H1 (cell line): ENCODE data around the gene DGAT2.

Experiments used
- ATF2 ChIP-seq: IDR thresholded peaks from 2 replicates; pipeline ENCODE4 v1.6.1; 2012; ENCODE audit warnings: low read length, inconsistent platforms
- CBX5 ChIP-seq: fragments of 300-800, 300-1000 bp; sonication (generic); IDR thresholded peaks from 2 replicates; pipeline ENCODE4 v1.7.1; 2016; ENCODE audit warnings: antibody characterized with exemption, low read length, low read depth
- CHD1 ChIP-seq: IDR thresholded peaks from 2 replicates; pipeline ENCODE4 v1.6.1; 2012; ENCODE audit warnings: low read depth, low read length, improper control_type of control experiment
- CTCF ChIP-seq, 3 experiments: IDR thresholded peaks; 1 replicate in 2 of 3; 2 replicates in 1 of 3; pipeline versions ENCODE4 v1.5.1 to v1.6.1; 2011; ENCODE audit warnings: low read length in 3 of 3, mild to moderate bottlenecking in 3 of 3, inconsistent platforms in 2 of 3, low read depth in 1 of 3, moderate library complexity in 1 of 3; ENCODE audit not compliant: insufficient read depth in 1 of 3; ENCODE audit errors: control extremely low read depth in 1 of 3
- EGR1 ChIP-seq: IDR thresholded peaks from 2 replicates; pipeline ENCODE4 v1.6.1; 2011; ENCODE audit warnings: low read depth, low read length, borderline replicate concordance
- EZH2 ChIP-seq: fragments of 200-600 bp; sonication (generic); IDR thresholded peaks from 2 replicates; pipeline ENCODE4 v1.7.1; 2012; ENCODE audit warnings: low read depth, mild to moderate bottlenecking, moderate library complexity, low read length, inconsistent platforms; ENCODE audit not compliant: severe bottlenecking
- GABPA ChIP-seq: IDR thresholded peaks from 2 replicates; pipeline ENCODE4 v1.6.1; 2011; ENCODE audit warnings: mild to moderate bottlenecking, low read length, moderate library complexity, borderline replicate concordance; ENCODE audit not compliant: insufficient read depth
- HDAC2 ChIP-seq, 2 experiments: fragments of 300-600 bp in 1 of 2; sonication (generic) in 1 of 2; IDR thresholded peaks; 2 replicates each; pipeline ENCODE4 v1.6.1; 2011 to 2012; ENCODE audit warnings: low read depth in 2 of 2, low read length in 2 of 2, mild to moderate bottlenecking in 2 of 2, moderate library complexity in 2 of 2, borderline replicate concordance in 1 of 2, inconsistent platforms in 1 of 2
- POLR2A ChIP-seq, 2 experiments: IDR thresholded peaks; 1 replicate in 1 of 2; 2 replicates in 1 of 2; pipeline ENCODE4 v1.6.1; 2011; ENCODE audit warnings: low read depth in 2 of 2, low read length in 2 of 2, mild to moderate bottlenecking in 2 of 2; ENCODE audit errors: control extremely low read depth in 1 of 2
- POLR2AphosphoS5 ChIP-seq: IDR thresholded peaks from 2 replicates; pipeline ENCODE4 v1.6.1; 2011; ENCODE audit warnings: low read depth, low read length
- RFX5 ChIP-seq: IDR thresholded peaks from 2 replicates; pipeline ENCODE4 v1.6.1; 2011; ENCODE audit warnings: low read depth, low read length, improper control_type of control experiment, borderline replicate concordance
- TBP ChIP-seq: IDR thresholded peaks from 2 replicates; pipeline ENCODE4 v1.6.1; 2011; ENCODE audit warnings: low read depth, low read length, improper control_type of control experiment
- TCF12 ChIP-seq: IDR thresholded peaks from 2 replicates; pipeline ENCODE4 v1.6.1; 2011; ENCODE audit warnings: low read depth, mild to moderate bottlenecking, low read length
- YY1 ChIP-seq: IDR thresholded peaks from 2 replicates; pipeline ENCODE4 v1.6.1; 2011; ENCODE audit warnings: low read depth, mild to moderate bottlenecking, low read length

- TF ChIP-seq CTCF (IDR thresholded peaks at IDR 0.05; ENCODE audit: control extremely low read depth in 1 of 3, insufficient read depth in 1 of 3, low read depth in 1 of 3, low read length in 3 of 3), result no peak
- no peak for TF ChIP-seq HDAC2 (IDR thresholded peaks at IDR 0.05; ENCODE audit: borderline replicate concordance in 1 of 2, low read depth in 2 of 2, low read length in 2 of 2)
- TF ChIP-seq GABPA, result no peak
- no peak for TF ChIP-seq RFX5
- TF ChIP-seq EZH2, result no peak
- TF ChIP-seq EGR1, result no peak
- TF ChIP-seq TBP, result no peak
- no peak for TF ChIP-seq POLR2AphosphoS5
- TF ChIP-seq POLR2A (IDR thresholded peaks at IDR 0.05; ENCODE audit: control extremely low read depth in 1 of 2, low read depth in 2 of 2, low read length in 2 of 2), result no peak
- TF ChIP-seq ATF2, result no peak
- no peak for TF ChIP-seq YY1
- no peak for TF ChIP-seq TCF12
- TF ChIP-seq CBX5, result no peak
- TF ChIP-seq CHD1, result no peak
Observed at GRCh38 chr11:75784506-75784905, 15.9 kb downstream of the DGAT2 start.
